HG03558 (cell line): Measurements from ENCODE around the gene KIR3DL2.
"Not testable (repeated sequence)": the region's sequence is repeated elsewhere in the genome, so short reads cannot be mapped to it uniquely, and the experiment has no call there.

Source experiments
- ATAC-seq: cut with Tn5 transposase; IDR thresholded peaks from one replicate; pipeline ENCODE4 v1.9.1; 2021; ENCODE audit warnings: moderate number of reproducible peaks; ENCODE audit not compliant: unreplicated experiment; ENCODE audit errors: extremely low read depth

Gene KIR3DL2

DNA sequence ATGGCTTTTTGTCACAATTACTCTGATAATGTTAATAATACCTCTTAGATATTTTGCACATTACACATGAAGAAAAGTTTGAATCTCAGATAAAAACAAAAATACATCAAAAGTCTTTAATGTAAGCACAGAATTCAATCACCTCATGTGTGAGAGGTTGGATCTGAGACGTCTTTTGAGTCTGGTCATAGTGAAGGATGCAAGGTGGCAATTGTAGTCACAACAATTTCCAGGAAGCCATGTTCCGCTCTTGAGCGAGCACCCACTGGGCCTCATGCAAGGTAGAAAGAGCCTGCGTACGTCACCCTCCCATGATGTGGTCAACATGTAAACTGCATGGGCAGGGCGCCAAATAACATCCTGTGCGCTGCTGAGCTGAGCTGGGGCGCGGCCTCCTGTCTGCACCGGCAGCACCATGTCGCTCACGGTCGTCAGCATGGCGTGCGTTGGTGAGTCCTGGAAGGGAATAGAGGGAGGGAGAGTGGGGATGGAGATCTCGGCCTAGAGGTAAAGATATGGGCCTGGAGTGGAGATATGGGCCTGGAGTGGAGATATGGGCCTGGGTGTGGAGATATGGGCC lies at the start of gene KIR3DL2:
Gene KIR3DL2 (plus strand): TSS at position 383 of the 580 bp plus-strand sequence. CDS start 33 bp downstream, at position 416.
- not testable (repeated sequence) for ATAC-seq

- ATAC-seq = no peak
Measured at GRCh38 chr19:54803410-54803809, 46.8 kb upstream of the KIR3DL2 start, which contains the start of gene KIR2DL4. Gene KIR2DL4, plus strand, starts transcription at chr19:54803610. Its CDS starts 42 bp downstream, at chr19:54803652.

DNA sequence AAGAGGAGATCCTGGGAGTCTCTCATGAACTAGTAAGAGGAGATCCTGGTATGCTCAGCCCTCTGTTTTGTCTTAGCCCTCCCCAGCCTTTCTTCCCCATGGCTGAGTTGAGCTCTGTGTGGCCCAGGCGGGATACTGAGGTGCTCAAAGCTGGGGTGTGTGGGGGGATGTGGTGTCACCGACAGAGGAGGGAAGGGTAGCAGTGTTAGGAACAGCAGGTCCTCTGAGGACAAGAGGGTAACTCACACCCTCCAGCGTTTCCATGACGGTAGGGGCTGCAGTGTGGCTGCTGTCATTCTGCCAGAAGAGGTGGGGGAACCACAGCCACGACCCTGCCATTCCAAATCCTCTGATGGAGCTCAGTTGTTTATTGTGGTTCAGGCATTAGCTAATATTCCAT lies 46.1 kb upstream of the KIR3DL2 start:
- ATAC-seq = no peak

GRCh38 chr19:54804571-54804970 lies 45.7 kb upstream of the KIR3DL2 start:
- ATAC-seq = no peak

DNA sequence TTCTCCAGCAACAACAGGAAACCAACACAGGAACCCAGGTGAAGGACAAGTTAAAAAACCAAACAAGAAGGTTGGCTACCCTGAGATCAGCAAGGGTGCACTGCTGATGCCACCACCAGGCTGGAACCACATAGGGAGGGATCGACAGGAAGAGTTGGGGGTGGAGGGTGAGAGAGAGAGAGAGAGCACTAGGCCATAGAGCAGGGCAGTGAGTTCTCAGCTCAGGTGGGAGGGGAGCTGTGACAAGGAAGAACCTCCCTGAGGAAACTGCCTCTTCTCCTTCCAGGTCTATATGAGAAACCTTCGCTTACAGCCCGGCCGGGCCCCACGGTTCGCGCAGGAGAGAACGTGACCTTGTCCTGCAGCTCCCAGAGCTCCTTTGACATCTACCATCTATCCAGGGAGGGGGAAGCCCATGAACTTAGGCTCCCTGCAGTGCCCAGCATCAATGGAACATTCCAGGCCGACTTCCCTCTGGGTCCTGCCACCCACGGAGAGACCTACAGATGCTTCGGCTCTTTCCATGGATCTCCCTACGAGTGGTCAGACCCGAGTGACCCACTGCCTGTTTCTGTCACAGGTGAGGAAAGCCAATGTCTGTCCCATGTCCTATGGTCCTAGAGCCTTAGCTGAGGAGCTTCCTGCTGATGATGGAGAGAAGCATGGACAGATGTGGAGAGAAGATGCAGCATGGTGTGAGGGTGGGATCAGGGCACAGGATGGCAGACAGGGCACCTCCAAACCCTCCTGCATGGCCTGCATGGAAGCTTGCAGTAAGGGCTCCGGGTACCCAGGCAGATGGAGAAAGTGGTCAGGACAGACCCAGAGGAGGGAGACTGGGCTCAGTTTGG lies 44.4 kb upstream of the KIR3DL2 start:
- no peak for ATAC-seq

- no peak for ATAC-seq
Measured at GRCh38 chr19:54806516-54806838, 43.8 kb upstream of the KIR3DL2 start.

DNA sequence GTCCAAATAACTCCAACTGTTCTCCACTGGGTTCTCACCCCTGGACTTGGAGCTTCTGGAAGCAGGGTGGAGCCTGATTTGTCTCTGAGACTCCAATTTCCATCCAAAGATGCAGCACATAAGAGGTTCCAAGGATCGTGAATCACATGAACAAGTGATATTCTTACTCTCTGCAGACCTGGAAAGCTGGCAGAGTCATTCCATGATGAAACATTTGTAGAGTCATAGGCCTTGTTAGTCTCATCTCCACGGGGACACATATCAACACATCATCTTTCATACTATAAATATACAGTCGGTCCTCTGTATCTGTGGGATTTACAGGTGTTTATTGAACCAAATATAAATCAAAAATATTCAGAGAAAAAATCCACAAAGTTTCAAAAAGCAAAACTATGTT lies 35.7 kb upstream of the KIR3DL2 start:
- ATAC-seq = not testable (repeated sequence)

DNA sequence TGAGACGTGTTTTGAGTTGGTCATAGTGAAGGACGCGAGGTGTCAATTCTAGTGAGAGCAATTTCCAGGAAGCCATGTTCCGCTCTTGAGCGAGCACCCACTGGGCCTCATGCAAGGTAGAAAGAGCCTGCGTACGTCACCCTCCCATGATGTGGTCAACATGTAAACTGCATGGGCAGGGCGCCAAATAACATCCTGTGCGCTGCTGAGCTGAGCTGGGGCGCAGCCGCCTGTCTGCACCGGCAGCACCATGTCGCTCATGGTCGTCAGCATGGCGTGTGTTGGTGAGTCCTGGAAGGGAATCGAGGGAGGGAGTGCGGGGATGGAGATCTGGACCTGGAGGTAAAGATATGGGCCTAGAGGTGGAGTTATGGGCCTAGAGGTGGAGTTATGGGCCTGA lies 34.0 kb upstream of the KIR3DL2 start, which contains the start of gene KIR3DL1:
Gene KIR3DL1 (plus strand): TSS at position 218 of the 400 bp plus-strand sequence.
- not testable (repeated sequence) for ATAC-seq

- ATAC-seq = no peak
Measured at GRCh38 chr19:54817670-54818536, 32.3 kb upstream of the KIR3DL2 start.

DNA sequence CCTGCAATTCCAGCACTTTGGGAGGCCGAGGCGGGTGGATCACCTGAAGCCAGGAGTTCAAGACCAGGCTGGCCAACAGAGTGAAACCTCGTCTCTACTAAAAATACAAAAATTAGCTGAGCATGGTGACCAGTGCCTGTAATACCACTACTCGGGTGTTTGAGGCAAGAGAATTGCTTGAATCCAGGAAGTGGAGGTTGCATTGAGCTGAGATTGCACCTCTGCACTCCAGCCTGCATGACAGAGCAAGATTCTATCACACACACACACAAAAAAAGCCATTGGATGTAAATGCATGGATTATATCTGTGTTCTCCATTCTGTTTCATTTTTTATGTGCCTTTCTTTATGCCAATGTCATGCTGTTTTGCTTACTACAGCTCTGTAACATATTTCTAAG lies 25.8 kb upstream of the KIR3DL2 start:
- not testable (repeated sequence) for ATAC-seq

GRCh38 chr19:54825326-54825725 lies 24.9 kb upstream of the KIR3DL2 start:
- ATAC-seq = not testable (repeated sequence)

- ATAC-seq = not testable (repeated sequence)
Measured at GRCh38 chr19:54828064-54828463, 22.2 kb upstream of the KIR3DL2 start.

- not testable (repeated sequence) for ATAC-seq
Measured at GRCh38 chr19:54832496-54832895, 17.7 kb upstream of the KIR3DL2 start, which contains the start of gene KIR2DS4. Gene KIR2DS4, plus strand, starts transcription at chr19:54832676.

- not testable (repeated sequence) for ATAC-seq
Measured at GRCh38 chr19:54835126-54835525, 15.1 kb upstream of the KIR3DL2 start.

- ATAC-seq = not testable (repeated sequence)
Measured at GRCh38 chr19:54837522-54837921, 12.7 kb upstream of the KIR3DL2 start.

DNA sequence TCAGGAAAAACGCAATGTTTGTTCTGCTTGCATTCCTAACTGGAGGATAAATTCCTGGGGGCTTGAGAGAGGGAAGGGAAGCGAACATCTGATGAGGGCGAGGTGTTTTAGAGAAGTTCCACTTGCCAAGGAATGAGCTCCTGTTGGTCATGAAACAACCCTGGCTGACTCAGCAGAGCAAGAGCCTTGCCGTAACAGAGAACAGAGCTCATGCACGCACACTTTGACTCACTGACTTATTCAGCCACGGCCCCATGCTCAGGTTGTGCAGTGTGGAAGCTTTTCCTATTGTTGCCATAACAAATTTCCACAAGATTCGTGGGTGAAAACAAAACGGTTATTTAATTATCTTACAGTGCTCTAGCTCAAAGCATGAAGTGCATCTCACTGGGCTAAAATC lies 7.1 kb upstream of the KIR3DL2 start:
- ATAC-seq = not testable (repeated sequence)

DNA sequence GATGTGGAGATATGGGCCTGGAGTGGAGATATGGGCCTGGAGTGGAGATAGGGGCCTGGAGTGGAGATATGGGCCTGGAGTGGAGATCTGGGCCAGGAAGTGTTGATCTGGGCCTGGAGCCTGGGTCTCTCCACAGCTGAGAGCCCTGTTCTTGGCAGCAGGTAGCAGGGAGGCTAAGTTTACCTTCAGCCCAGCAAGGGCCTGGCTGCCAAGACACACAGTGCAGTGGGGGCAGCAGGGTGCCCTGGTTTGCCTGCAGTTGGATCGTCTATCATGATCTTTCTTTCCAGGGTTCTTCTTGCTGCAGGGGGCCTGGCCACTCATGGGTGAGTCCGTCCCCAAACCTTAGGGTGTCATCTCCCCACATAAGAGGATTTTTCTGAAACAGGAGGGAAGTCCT lies 687 bp downstream of the KIR3DL2 start:
- no peak for ATAC-seq

GRCh38 chr19:54851353-54851752 lies 1.1 kb downstream of the KIR3DL2 start:
- ATAC-seq = no peak

DNA sequence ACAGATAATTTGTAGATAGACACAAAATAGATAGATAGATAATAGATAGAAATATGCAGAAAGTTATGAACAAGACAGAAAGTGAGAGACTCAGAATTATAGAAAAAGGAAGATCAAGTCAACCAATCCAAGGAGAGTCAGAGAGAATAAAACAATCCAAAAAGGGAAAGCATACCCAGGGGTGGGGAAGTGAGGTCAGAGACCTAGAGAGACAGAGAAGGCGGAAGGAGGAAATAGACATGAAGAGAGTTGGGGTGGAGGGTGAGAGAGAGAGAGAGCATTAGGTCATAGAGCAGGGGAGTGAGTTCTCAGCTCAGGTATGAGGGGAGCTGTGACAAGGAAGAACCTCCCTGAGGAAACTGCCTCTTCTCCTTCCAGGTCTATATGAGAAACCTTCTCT lies 5.0 kb downstream of the KIR3DL2 start:
- ATAC-seq = not testable (repeated sequence)

GRCh38 chr19:54858476-54858875 lies 8.2 kb downstream of the KIR3DL2 start:
- ATAC-seq = not testable (repeated sequence)
